ENCODE data around the gene RAP1GAP2.
"Not testable (repeated sequence)": the region's sequence is repeated elsewhere in the genome, so short reads cannot be mapped to it uniquely, and the experiment has no call there.

RAP1GAP2 gene

DNA sequence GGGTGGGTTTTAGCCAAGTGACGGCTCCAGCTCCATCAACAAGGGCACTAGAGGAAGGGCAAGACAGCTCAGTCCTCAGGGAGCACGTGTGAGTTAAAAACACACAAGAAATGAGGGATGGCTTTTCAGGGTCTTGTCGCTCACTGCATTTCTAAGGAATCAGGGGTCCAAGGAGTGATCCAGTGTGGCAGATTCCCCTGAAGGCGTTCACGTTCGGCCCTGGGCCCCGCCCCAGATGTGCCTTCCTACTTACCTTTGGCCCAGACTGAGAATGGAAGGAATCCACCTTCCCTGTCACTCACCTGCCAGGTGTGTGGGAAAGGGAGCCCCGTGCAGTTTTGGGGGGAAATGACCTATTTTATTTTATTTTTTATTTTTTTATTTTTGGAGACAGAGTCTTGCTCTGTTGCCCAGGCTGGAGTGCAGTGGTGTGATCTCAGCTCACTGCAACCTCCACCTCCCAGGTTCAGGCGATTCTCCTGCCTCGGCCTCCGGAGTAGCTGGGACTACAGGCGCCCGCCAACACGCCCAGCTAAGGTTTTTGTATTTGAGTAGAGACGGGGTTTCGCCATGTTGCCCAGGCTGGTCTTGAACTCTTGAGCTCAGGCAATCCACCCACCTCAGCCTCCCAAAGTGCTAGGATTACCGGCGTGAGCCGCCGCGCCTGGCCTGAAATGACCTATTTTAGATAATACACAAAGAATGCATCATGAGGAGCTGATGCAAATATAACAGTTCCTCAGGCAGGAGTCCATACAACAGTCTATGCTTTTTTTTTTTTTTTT lies 195.3 kb downstream of the RAP1GAP2 start:
- not testable (repeated sequence) for DNase-seq (ENCODE audit: low read depth in 1 of 2, low spot score in 1 of 2)

DNA sequence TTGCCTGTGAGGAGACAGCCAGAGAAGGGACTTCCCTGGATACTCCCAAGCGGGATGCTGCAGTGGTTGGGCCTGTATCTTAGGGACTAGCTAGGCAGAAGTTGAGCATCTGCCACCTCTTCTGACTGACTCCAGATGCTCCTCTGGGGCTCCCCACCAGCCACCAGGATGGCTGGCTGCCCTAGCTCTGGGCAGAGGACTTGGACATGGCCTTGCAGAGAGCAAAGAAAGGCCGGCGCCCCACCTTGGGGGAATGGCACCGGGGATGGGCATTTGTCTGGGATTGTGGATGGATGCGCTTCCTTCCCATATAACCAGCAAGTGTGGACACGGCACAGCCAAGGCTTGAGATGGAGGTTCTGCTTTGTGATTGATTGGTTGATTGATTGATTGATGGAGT lies 198.2 kb downstream of the RAP1GAP2 start:
- DNase-seq (ENCODE audit: low read depth in 1 of 2, low spot score in 1 of 2): no peak

- no peak for DNase-seq (ENCODE audit: low read depth in 1 of 2, low spot score in 1 of 2)
Measured at GRCh38 chr17:2995377-2995776, 199.1 kb downstream of the RAP1GAP2 start.

- DNase-seq (ENCODE audit: low read depth in 1 of 2, low spot score in 1 of 2): no peak
Measured at GRCh38 chr17:2995886-2996809, 199.9 kb downstream of the RAP1GAP2 start.

DNA sequence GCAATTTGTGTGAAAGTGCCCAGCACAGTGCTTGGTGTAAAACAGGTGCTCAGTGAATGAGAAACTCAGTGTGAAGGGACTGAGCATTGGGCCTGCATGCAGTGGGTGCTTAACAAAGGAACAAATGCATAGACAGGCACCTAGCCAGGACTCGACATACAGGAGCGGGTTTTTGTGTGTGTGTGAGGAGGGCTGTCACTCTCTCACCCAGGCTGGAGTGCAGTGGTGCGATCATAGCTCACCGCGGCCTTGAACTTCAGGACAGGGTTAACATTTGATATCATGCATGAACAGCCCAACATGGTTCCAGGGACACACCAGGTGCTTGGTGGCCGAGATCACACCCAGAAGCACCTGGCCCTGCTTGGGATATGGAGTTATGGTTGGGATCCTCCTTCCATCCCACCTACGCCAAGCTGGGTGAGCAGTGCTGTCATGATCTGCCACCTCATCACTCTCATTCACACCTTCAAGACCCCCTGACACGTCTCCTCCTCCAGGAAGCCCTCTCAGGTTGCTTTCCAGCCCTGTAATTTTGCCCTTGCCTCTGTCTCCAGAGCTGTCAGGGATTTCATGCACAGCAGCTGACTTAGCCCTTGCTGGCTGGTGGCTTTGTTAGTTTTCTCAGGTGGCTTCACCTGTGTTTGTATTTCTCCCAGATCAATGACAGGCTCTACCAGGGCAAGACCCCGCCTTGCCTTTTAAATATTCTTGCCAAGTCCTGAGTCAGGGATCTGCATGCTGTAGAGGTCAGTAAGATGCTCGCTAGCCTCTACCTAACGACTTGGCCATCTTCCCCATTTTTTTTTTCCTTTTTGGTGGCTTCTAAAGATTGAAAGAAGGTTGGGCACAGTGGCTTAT lies 200.8 kb downstream of the RAP1GAP2 start:
- DNase-seq (ENCODE audit: low read depth in 1 of 2, low spot score in 1 of 2): no peak

GRCh38 chr17:2998469-2998901 lies 202.2 kb downstream of the RAP1GAP2 start:
- not testable (repeated sequence) for DNase-seq (ENCODE audit: low read depth in 1 of 2, low spot score in 1 of 2)

DNA sequence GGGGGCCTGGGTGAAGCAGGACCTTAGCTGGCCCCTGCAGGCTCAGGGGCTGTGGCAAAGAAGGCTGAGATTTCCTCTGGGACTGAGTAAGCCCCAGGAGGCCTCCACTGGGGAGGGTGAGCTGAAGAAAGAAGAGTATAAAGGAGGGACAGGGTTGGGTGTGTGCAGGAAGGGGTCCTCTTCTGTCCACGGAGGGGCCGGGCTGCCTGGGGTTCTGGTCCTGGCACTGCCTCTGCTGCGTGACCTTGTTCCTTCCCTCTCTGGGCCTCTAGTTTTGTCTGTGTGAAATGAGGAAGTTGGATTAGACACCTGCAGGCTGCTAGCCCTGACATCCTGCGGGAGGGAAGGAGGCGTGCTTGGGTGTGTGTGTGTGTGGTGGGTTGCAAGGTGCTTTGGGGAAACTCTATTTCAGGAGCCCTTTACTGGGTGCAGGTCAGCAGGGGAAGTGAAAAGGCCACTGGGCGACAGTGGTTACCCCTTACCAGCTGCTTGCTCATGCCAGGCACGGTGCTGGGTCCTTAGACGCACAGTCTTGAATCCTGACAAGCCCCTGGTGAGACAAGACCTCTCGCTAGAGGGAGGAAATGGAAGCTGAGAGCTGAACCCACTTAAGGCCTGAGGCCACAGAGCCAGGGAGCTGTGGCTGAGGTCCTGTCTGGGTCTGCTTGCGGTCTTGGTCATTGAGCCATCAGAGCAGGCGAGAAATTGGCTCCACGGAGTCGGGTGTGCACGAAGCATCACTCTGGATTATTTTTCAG lies 206.5 kb downstream of the RAP1GAP2 start:
- no peak for DNase-seq (ENCODE audit: low read depth in 1 of 2, low spot score in 1 of 2)

DNA sequence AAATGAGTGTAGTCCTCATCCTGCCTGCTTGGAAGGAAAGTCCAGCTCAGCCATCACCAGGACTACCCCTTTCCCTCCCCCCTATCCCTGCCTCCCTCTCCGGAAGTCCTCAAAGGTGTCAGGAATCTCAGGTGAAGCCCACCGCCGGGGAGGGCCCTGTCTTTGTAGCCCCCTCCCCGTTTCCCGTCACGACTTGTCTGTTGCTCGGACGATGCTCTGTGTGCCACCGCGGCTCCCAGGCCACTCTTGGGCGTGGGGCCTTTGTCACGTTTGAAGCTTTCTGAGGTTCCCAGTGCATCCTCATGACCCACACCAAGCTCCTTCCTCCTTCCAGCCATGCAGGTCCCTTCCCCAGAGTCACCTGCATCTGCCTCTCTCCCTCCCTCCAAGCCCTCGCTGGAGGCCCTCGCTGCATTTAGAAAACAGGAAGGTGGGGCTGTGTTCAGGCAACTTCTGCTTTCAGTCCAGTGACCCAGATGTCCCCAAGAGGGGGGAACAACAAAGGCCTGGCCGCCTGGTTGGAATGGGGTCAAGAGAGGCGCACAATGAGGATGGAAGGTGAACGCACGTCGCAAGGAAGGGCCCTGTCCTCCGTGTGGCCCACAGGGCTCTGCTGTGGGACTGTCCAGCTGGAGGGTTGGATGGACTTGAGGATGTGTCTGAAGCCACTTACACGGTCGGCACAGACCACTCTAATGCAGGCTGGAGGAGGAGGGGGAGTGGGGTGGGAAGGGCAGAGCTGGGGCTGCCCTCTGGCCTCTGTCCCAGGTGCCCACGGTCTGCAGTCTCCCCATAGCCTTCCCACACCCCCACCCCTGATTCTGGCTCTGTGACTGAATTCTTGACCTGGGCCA lies 207.3 kb downstream of the RAP1GAP2 start:
- DNase-seq (ENCODE audit: low read depth in 1 of 2, low spot score in 1 of 2): no peak

GRCh38 chr17:3004150-3004801 lies 208.0 kb downstream of the RAP1GAP2 start:
- peak; percentile 35 to 43 for DNase-seq (ENCODE audit: low read depth in 1 of 2, low spot score in 1 of 2)

- DNase-seq (ENCODE audit: low read depth in 1 of 2, low spot score in 1 of 2): no peak
Measured at GRCh38 chr17:3004925-3005324, 208.7 kb downstream of the RAP1GAP2 start.

DNA sequence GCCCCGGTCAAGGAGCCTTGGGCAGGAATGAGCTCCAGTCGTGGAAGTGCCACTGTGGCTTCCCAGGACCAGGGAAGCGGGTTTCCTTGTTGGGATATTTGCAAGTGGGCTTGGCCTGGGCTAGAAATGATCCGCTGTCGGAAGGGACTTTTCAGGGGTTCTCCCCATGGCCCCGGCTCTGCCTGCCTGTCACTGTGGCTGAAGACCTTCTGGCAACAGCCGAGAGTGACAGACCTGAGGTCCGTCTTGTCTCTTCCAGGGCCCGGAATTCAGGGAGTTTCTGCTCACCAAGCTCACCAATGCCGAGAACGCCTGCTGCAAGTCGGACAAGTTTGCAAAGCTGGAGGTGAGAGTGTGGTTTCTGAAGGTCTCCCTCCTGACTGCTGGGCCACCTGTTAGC lies 209.5 kb downstream of the RAP1GAP2 start:
- DNase-seq (ENCODE audit: low read depth in 1 of 2, low spot score in 1 of 2): no peak

DNA sequence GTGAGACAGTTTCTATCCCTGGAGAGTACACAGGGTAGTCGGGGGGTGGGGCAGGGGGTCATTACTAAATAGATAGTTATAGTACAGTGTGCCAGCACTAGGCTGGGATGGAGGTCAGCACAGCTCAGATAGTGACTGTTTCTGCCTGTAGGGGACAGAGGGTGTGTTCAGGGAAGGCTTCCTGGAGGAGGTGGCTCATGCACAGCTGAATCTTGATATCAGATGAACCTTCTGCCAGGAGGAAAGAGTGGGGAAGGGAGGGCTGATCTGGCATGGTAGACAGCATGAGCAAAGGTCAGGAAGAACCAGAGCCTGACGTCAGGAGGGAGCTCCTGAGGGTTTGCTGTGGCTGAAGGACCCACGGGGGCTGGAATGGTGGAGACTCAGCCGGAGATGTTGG lies 210.6 kb downstream of the RAP1GAP2 start:
- DNase-seq (ENCODE audit: low read depth in 1 of 2, low spot score in 1 of 2): no peak

GRCh38 chr17:3007651-3008121 lies 211.4 kb downstream of the RAP1GAP2 start:
- no peak for DNase-seq (ENCODE audit: low read depth in 1 of 2, low spot score in 1 of 2)

DNA sequence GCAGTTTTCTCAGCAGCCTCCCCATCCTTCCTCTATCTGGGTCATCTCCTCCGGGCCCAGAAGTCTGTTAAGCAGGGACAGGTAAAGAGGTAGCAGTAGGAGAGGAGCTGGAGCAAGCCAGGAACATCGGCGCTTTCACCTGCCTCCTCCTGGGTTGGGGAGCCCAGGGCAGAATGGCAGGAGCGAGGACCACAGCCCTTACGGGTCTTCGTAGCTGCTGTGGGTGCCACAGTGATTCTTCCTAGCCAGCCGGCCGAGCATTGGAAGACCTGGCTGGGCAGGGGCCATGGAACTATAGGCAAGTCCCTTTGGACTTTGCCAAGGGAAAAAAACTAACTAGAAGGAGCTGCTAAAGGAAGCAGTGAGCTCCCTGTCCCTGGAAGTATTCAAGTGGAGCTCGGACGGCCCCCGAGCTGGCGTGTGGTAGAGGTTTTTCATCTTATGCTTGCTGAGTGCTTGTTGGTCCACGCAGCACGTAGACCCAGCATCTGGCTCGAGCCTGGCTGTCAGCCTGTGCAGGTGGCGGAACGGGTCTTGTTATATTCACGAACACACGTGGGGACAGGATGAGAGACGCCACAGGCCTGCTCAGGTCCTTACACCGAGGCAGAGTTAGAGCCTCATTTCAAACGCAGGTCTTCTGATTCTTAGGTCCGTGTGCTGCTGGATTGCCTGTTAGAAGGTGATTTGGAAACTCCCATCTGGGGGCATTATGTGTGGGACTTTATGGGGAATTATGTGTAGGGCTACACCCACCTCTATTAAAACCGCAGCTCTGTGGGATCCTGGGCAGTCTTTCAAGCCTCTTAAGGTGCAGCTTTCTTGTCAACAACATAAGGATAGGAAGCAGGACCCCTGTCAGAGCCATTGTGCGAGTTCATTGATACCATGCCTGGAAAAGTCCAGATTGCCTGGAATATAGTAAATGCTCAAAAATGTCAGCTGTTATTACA lies 212.4 kb downstream of the RAP1GAP2 start:
- DNase-seq (ENCODE audit: low read depth in 1 of 2, low spot score in 1 of 2): no peak

GRCh38 chr17:3009411-3009920 lies 213.2 kb downstream of the RAP1GAP2 start:
- no peak for DNase-seq (ENCODE audit: low read depth in 1 of 2, low spot score in 1 of 2)

DNA sequence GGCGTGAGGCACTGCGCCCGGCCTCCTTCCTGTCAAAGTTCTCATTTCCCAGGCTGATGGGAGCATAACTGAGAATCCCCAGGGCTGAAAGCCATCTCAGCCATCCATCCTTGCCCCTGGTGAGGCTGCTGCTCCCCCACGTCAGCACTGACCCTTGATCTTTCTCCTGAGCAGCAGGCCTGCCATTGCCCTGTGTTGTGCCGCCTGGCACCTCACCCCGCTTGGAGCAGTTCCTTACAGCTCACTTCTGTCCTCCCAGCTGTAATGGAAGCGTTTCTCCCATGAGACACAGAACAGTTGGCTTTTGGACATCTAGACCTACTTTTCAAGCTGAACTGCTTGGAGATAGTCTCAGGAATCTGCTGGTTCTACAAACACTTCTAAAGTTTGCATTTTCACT lies 215.7 kb downstream of the RAP1GAP2 start:
- DNase-seq (ENCODE audit: low read depth in 1 of 2, low spot score in 1 of 2): no peak

GRCh38 chr17:3012926-3013581 lies 216.8 kb downstream of the RAP1GAP2 start:
- DNase-seq (ENCODE audit: low read depth in 1 of 2, low spot score in 1 of 2): peak; percentile 10 to 37
